Measurements from ENCODE around the gene KHDC4. TPM values are rescaled to one million over a fixed set of nuclear protein-coding genes. Genes with fewer than 3 reads are reported as not detected.

Gene KHDC4
- total RNA-seq, 2 experiments from 2014 or later, result 80.2 to 99.4 TPM

DNA sequence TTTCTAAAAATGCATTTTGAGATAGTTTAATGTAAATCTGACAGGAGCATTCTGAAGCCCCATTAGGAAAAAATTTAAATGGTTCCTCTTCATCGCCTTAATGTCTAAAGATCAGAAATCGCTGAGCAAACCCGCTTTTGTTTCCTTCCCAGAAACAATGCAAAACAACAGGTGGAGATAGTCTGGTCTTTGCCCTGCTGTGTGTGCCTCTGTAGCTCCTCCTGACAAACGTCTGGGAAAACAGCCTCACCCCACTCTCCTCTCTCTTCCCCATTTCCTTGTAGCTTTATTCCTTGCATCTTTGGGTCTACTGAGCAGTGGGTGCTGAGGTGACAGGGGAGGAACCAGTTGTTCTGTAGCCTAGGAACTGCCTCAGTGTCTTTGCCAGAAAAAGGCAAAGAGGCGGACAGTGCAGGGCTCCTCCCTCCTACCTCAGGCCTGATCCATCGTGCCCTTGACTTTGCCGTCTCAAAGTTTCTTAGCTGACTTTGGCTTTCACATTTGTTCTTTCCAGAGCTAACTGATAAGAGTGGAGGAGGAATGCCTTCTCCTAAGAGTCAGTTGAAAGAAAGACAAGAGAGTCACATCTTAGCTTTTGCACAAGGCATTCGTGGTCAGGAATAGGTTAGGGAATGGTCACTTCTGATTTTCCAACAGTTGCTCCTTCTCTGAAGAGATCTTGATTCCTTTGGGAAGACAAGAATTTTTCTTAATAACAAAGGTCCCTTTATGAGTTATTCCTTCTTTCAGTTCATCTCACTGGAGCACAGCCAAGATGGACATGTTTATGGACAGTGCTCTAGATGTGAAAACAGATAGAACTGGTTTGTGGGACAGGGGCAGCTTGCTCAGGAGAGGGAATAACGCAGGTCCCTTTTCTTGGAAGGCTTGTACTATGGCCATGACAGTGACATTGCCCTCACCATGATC is 49.9 kb downstream of the KHDC4 start:
- CTCF ChIA-PET, result interaction anchor here (0.6 to 1.0 kb wide), 2 partner anchors 12 to 15 kb away, joined by 3 read pairs; no protein-coding TSS in a partner anchor
- Mint-ChIP-seq H3K9me3 (ENCODE audit: low read depth) (no peaks in the 10 kb centered on the region), H3K4me3 (no peak overlapping the region)

DNA sequence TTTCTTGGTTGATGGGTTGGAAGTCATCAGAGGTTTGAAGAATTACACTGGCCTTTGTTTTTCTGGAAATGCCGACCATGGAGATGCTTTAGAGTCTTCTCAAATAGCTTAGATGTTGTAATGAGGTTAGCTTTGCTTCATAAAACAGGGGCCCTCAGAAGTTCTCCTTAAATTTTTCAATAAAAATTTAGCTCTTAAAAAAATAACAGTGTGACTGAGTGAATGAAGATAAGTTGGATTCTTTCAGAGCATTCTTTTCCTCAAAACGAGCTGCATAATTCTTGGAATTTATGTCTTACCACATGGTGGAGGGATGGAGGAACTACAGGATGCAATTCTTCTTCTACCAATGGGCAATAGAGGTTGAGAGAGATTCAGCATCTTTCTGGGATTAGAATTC is 51.4 kb downstream of the KHDC4 start:
- H3K27me3 Mint-ChIP-seq, result no peaks in the 10 kb centered on the region
- ATAC-seq, result no peak
- DNase-seq, result no peak
- H3K27ac Mint-ChIP-seq, result no peak overlapping the region
- H3K36me3 Mint-ChIP-seq, result peaks cover 2% of the 10 kb centered on the region
- no peak overlapping the region for H3K4me3 Mint-ChIP-seq
- CTCF ChIA-PET, result interaction anchor here (0.6 kb wide), 1 partner anchor 66 kb away, joined by 3 read pairs; no protein-coding TSS in a partner anchor
- H3K4me1 Mint-ChIP-seq, result no peaks in the 10 kb centered on the region
- H3K9me3 Mint-ChIP-seq (ENCODE audit: low read depth), result no peaks in the 10 kb centered on the region

More for the DNA sequence above, 49.9 kb downstream of the KHDC4 start:
- no peak for DNase-seq
- H3K4me1 Mint-ChIP-seq, result no peaks in the 10 kb centered on the region
- no peak for ATAC-seq
- H3K27me3 Mint-ChIP-seq, result no peaks in the 10 kb centered on the region
- peaks cover 2% of the 10 kb centered on the region for H3K36me3 Mint-ChIP-seq
- H3K27ac Mint-ChIP-seq, result no peak overlapping the region

DNA sequence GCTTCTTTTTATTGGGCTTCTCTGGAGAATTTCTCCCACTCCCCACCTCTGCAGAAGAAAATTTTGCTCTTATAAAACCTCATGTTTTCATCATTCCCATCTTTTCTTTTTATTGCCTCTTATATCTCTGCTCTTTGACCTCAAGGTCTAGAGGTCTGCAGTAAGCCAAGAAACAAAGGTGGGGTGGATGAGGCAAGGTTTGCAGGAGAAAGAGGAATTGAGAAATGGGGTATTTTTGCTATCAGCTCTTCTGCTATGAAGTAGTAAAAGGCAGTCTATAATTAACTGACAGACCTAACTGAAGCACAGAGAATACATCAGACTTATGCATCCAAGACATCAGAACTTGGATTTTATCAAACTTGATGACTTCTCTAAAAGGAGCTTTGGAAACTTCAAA is 52.0 kb downstream of the KHDC4 start:
- Mint-ChIP-seq H3K36me3 (peaks cover 2% of the 10 kb centered on the region), H3K27me3 (no peaks in the 10 kb centered on the region), H3K9me3 (ENCODE audit: low read depth) (no peaks in the 10 kb centered on the region), H3K27ac (no peak overlapping the region), H3K4me1 (no peaks in the 10 kb centered on the region), H3K4me3 (no peak overlapping the region)
- CTCF ChIA-PET, result no interaction called here
- DNase-seq (no peak), ATAC-seq (no peak)

DNA sequence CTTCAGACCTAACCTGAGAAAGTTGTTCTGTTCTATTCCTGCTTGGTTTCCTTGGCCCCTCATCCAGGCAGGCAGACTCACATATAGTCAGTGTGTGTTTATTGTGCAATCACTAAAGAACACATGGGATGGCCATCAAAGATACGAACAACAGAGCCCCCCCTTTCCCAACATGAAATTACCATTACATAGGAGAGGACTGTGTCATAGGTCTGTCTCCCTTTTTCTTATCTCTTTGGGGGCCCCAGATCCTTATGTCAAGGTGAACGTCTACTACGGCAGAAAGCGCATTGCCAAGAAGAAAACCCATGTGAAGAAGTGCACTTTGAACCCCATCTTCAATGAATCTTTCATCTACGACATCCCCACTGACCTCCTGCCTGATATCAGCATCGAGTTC is 53.3 kb downstream of the KHDC4 start:
- Mint-ChIP-seq H3K27me3 (no peaks in the 10 kb centered on the region), H3K27ac (no peak overlapping the region), H3K9me3 (ENCODE audit: low read depth) (no peaks in the 10 kb centered on the region), H3K36me3 (peaks cover 2% of the 10 kb centered on the region), H3K4me3 (no peak overlapping the region), H3K4me1 (no peaks in the 10 kb centered on the region)
- no peak for DNase-seq
- CTCF ChIA-PET, result no interaction called here
- ATAC-seq, result no peak

DNA sequence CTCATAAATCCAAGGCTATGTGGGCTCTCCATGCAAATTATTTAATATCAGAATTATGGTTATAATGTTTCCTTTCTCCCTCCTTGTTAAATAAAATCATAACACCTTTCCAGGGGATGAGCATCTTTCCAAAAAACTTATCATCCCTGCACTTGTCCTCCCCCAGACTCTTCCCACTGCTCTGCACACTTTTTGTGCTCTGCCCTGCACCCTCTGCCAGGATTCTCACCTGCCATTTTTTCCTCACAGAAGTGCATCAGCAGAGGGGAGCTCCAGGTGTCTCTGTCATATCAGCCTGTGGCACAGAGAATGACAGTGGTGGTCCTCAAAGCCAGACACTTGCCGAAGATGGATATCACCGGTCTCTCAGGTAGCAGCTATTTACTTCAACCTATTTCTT is 54.0 kb downstream of the KHDC4 start:
- peaks cover 4% of the 10 kb centered on the region for H3K36me3 Mint-ChIP-seq
- no peak overlapping the region for H3K4me3 Mint-ChIP-seq
- no peak overlapping the region for H3K27ac Mint-ChIP-seq
- no peak for DNase-seq
- no peaks in the 10 kb centered on the region for H3K4me1 Mint-ChIP-seq
- H3K27me3 Mint-ChIP-seq, result no peaks in the 10 kb centered on the region
- no peak for ATAC-seq
- CTCF ChIA-PET, result no interaction called here
- H3K9me3 Mint-ChIP-seq (ENCODE audit: low read depth), result no peaks in the 10 kb centered on the region

DNA sequence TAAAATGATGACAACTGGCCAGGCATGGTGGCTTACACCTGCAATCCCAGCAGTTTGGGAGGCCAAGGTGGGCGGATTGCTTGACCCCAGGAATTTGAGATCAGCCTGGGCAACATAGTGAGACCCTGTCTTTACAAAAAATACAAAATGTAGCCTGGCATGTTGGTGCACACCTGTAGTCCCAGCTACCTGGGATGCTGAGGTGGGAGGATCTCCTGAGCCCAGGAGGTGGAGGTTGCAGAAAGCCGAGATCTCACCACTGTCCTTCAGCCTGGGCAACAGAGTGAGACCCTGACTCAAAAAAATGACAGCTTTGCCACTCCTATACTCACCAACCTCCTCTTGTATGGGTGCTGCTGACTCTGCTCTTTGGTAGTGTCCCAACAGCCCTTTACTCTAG is 56.3 kb downstream of the KHDC4 start:
- Mint-ChIP-seq H3K27me3 (no peaks in the 10 kb centered on the region), H3K9me3 (ENCODE audit: low read depth) (no peaks in the 10 kb centered on the region), H3K4me1 (no peaks in the 10 kb centered on the region), H3K36me3 (peaks cover 4% of the 10 kb centered on the region), H3K4me3 (no peak overlapping the region), H3K27ac (no peak overlapping the region)
- no peak for DNase-seq
- CTCF ChIA-PET, result interaction anchor here (0.6 to 1.4 kb wide), 2 partner anchors 16 to 255 kb away, joined by 3 to 4 read pairs; no protein-coding TSS in a partner anchor
- no peak for ATAC-seq

DNA sequence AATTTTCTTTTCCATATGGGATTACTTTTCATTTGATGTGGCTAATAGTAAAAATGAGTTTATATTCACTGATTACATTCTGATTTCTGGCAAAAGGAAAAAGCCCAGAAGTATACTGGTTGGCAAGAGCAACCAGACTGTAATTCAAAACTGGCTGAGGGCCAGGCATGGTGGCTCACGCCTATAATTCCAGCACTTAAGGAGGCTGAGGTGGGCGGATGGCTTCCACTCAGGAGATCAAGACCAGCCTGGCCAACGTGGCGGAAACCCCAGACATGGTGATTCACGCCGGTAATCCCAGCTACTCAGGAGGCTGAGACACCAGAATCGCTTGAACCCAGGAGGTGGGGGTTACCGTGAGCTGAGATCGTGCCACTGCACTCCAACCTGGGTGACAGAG is 60.4 kb downstream of the KHDC4 start:
- Mint-ChIP-seq H3K27ac (no peak overlapping the region), H3K36me3 (peaks cover 5% of the 10 kb centered on the region), H3K4me3 (no peak overlapping the region), H3K27me3 (no peaks in the 10 kb centered on the region), H3K9me3 (ENCODE audit: low read depth) (no peaks in the 10 kb centered on the region), H3K4me1 (no peaks in the 10 kb centered on the region)
- CTCF ChIA-PET, result no interaction called here
- no peak for DNase-seq
- no peak for ATAC-seq

DNA sequence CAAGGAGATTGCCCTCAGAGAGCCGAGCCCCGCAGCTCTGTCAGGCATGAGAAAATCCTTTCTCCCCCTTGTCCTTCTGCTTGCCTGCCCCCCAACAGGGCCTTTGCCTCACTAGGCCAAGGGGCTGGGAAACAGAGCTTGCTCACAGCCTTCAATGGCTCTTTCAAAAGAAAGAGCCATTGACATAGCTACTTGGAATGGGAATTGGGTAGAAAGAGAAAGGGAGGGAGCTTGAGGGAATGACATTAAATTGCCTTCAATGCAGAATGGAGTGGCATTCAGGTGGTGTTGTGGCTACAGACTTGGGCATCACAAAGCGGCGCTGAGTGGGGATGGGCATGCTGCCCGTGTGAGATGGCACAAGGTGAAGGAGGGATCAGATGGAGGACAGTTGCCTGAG is 61.7 kb downstream of the KHDC4 start:
- no peak for ATAC-seq
- no peak for DNase-seq
- Mint-ChIP-seq H3K36me3 (peaks cover 7% of the 10 kb centered on the region), H3K4me1 (no peaks in the 10 kb centered on the region), H3K4me3 (no peak overlapping the region), H3K27me3 (no peaks in the 10 kb centered on the region), H3K27ac (no peak overlapping the region), H3K9me3 (ENCODE audit: low read depth) (no peaks in the 10 kb centered on the region)
- CTCF ChIA-PET, result interaction anchor here (1.1 kb wide), 1 partner anchor 12 kb away, joined by 3 read pairs; no protein-coding TSS in a partner anchor

DNA sequence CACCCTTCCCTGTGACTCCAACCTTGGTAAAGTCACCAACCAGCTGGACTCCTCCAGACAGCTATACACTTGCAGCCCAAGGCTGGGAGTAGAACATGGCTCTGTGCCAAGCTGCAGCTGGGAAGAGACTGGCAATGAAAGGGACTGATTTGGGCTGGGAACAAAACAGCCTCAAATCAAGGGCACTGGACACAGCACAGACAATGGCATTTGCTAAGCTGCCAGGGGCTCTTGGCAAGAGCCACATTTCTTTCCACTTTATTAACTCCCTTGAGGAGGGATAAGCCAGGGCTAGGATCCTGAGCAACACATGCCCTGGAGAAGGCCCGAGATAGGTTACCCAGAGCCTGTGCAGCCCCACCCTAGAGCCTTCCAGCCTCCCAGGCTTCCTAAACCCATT is 62.8 kb downstream of the KHDC4 start:
- Mint-ChIP-seq H3K36me3 (peaks cover 8% of the 10 kb centered on the region), H3K27me3 (no peaks in the 10 kb centered on the region), H3K9me3 (ENCODE audit: low read depth) (no peaks in the 10 kb centered on the region), H3K4me3 (no peak overlapping the region), H3K27ac (no peak overlapping the region), H3K4me1 (no peaks in the 10 kb centered on the region)
- DNase-seq, result no peak
- CTCF ChIA-PET, result interaction anchor here (0.5 to 1.1 kb wide), 2 partner anchors 13 to 466 kb away, joined by 3 read pairs; no protein-coding TSS in a partner anchor
- ATAC-seq, result no peak

DNA sequence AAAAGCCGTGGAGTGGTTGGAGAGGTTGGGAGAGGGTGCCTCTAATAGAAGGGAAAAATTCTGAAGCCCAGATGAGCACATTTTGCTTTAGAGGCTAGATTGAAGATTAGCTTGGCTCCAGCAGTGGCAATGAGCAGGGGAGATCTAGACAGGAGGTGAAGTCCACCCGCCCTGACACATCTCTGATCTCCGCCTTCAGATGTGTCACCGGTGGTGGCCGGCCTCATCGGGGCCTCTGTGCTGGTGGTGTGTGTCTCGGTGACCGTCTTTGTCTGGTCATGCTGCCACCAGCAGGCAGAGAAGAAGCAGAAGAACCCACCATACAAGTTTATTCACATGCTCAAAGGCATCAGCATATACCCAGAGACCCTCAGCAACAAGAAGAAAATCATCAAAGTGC is 66.4 kb downstream of the KHDC4 start:
- CTCF ChIA-PET, result no interaction called here
- Mint-ChIP-seq H3K9me3 (ENCODE audit: low read depth) (no peaks in the 10 kb centered on the region), H3K27ac (no peak overlapping the region), H3K4me3 (no peak overlapping the region), H3K4me1 (no peaks in the 10 kb centered on the region), H3K27me3 (no peaks in the 10 kb centered on the region), H3K36me3 (peaks cover 6% of the 10 kb centered on the region)
- no peak for DNase-seq
- no peak for ATAC-seq

DNA sequence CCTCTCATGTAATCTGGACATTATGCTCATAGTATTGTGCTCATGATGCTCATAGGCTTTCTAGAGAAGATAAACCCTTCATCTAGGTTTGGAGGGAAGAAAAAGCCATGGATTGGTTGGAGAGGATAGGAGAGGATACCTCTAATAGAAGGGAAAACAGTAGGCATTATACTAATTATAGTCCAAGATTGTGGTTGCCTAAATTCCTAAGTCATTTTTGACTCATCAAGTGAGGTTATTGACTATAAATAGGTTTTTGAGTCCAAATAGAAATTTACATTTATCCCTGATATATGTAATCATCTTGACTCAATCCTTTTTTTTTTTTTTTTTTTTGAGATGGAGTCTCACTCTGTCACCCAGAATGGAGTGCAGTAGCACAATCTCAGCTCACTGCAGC is 69.8 kb downstream of the KHDC4 start:
- CTCF ChIA-PET, result no interaction called here
- Mint-ChIP-seq H3K36me3 (peaks cover 8% of the 10 kb centered on the region), H3K4me1 (peaks cover 19% of the 10 kb centered on the region), H3K9me3 (ENCODE audit: low read depth) (no peaks in the 10 kb centered on the region), H3K4me3 (no peak overlapping the region), H3K27me3 (no peaks in the 10 kb centered on the region), H3K27ac (no peak overlapping the region)
- ATAC-seq, result no peak
- no peak for DNase-seq

Small RNAs within 50 kb of the gene (microRNA-seq; reads per million reads assigned to microRNA genes)
- not detected for gene MIR6738

Other genes with a start within 250 kb of the KHDC4 start
- 10 to 100 TPM; 74.2 to 82.3 TPM for gene YY1AP1, start 245.6 kb downstream of the KHDC4 start, total RNA-seq
- 100 to 1,000 TPM; 140 to 145 TPM for gene DAP3, start 245.3 kb downstream of the KHDC4 start, total RNA-seq
- gene GON4L, start 77.2 kb downstream of the KHDC4 start, total RNA-seq, result 10 to 100 TPM; 71.0 to 91.9 TPM
- 10 to 100 TPM; 17.1 to 29.9 TPM for gene SYT11, start 74.8 kb downstream of the KHDC4 start, total RNA-seq
- gene RIT1, start 23.1 kb downstream of the KHDC4 start, total RNA-seq, result 10 to 100 TPM; 24.0 to 24.7 TPM
- gene RXFP4, start 7.2 kb upstream of the KHDC4 start, total RNA-seq, result not detected
- 100 to 1,000 TPM; 159 to 161 TPM for gene ARHGEF2, start 44.1 kb upstream of the KHDC4 start, total RNA-seq
- 100 to 1,000 TPM; 185 to 200 TPM for gene SSR2, start 86.5 kb upstream of the KHDC4 start, total RNA-seq
- gene UBQLN4, start 119.4 kb upstream of the KHDC4 start, total RNA-seq, result 10 to 100 TPM; 40.3 to 44.8 TPM
- gene LAMTOR2, start 120.4 kb upstream of the KHDC4 start, total RNA-seq, result 10 to 100 TPM; 59.3 to 60.6 TPM
- gene RAB25, start 126.7 kb upstream of the KHDC4 start, total RNA-seq, result not detected
- gene MEX3A, start 148.1 kb upstream of the KHDC4 start, total RNA-seq, result under 1 TPM; 0.06 to 0.56 TPM
- 10 to 100 TPM; 37.3 to 41.9 TPM for gene LMNA, start 180.3 kb upstream of the KHDC4 start, total RNA-seq
- gene SEMA4A, start 219.2 kb upstream of the KHDC4 start, total RNA-seq, result 10 to 100 TPM; 14.5 to 30.6 TPM